GM18858 (cell line): ENCODE measurements around the gene CCDC57.

Experiments used
- ATAC-seq: cut with Tn5 transposase; IDR thresholded peaks from one replicate; pipeline ENCODE4 v1.9.1; 2021; ENCODE audit not compliant: unreplicated experiment

Gene CCDC57

DNA sequence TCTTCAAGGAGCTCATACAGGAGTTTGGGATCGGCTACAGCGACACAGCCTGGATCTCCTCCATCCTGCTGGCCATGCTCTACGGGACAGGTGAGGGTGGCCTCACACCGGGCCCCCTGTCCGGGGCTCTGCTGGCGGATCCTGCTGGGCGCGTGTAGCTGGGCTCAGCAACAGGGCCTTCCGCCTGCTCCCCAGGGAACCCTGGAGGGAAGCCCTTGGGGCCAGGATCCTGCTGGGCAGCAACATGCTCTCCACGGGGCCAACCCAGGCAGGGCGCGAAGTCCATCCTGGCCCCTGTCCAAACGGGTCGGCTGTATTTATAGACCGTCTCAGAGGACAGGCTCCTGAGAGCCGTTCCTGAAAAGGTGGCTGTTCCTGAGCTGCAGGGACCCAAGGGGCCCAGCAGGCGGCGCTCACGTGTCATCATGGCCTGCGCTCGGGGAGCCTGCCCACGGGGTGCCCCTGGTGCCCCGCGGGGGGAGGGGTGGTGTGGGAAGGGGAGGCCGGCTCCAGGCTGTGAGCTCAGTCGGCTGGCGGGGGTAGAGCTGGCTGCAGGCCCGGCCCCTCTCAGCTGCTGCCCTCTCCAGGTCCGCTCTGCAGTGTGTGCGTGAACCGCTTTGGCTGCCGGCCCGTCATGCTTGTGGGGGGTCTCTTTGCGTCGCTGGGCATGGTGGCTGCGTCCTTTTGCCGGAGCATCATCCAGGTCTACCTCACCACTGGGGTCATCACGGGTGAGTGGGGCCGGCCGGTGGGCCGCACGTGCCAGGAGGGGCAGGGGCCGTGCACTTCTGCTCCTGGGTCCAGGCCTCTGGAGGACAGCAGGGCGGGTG, 23.7 kb upstream of the CCDC57 start:
- no peak for ATAC-seq

DNA sequence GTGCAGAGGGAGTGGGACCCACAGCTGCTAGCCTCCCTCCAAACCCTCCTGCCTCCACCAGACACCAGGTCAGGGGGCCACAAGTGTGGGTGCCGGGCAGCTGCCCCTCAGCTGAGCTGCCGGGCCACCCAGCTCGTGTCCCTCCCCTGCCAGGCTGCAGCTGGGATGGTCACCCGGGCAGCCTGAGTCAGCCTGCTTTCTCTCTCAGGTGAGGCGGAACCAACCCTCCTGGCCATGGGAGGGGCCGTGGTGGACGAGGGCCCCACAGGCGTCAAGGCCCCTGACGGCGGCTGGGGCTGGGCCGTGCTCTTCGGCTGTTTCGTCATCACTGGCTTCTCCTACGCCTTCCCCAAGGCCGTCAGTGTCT, 23.1 kb upstream of the CCDC57 start:
- ATAC-seq: no peak

DNA sequence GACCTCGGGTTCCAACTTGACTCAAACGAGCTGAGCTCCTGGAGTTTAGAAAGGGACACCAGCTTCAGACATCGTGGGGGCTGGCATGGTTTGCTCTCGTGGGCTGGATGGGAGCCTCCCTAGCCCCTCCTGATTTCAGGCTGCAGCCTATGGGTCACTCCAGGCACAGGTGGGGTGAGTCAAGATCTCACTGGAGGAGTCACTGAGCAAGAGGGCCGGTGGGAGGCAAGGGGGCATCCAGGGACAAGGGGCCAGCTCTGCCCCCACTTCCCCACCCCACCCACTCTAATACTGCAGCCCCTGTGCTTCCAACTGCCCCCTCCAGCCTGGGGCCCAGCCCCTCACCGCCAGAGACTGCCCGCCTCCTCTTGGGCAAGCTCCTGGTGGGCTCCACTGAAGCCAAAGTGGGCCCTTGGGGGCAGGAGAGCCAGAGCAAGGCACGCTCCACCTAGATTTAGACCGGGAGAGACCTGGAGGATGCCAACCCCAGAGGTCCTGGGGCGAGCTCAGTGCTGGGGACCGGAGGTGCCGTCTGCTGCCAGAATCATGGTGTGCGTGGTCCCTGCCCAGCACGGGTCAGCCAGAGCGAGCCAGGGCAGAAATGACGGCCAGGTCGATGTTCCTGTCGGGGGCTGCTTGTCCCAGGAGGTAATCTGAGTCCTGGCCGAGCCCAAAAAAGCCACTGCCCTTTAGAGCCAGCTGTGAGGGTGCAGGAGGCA, 22.6 kb upstream of the CCDC57 start:
- ATAC-seq: no peak

DNA sequence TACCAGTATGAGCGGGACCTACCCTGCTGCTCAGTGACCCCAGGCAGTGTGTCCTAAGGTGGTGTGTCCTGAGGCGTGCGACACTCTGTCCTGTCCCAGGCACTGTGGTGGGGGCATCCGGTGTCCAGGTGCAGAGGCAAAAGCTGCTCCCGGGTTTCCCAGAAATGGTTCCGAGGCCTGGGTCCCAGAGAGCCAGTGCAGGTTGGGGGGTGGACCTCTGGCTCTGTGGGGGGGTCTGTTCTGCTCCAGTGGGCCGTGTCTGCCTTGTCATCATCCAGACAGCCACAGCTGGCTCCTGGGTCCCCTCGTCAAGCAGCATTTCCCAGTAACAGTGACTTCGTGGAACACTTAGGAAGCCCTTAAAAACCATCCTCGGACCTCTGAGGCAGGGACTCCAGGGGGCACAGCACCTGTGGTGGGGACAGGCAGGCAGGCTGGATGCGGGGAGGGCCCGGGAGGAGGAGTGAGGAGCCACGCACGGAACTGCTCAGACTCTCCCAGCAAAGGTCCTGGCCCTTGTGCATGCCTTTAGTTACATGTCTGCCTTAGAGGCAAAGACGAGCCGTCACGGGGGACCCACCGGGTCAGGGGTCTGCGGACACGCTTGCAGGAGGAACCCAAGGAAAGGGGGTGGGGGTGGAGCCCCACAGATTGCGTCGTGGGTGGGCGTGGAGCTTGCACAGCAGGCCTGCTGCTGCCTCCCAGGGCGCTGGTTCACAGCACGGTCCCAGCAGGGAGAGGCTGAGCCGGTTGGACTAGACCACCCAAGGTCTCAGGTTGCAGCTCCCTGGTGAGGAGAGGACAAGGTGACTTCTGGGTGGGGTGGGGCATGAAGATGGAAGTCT, 21.8 kb upstream of the CCDC57 start:
- no peak for ATAC-seq

DNA sequence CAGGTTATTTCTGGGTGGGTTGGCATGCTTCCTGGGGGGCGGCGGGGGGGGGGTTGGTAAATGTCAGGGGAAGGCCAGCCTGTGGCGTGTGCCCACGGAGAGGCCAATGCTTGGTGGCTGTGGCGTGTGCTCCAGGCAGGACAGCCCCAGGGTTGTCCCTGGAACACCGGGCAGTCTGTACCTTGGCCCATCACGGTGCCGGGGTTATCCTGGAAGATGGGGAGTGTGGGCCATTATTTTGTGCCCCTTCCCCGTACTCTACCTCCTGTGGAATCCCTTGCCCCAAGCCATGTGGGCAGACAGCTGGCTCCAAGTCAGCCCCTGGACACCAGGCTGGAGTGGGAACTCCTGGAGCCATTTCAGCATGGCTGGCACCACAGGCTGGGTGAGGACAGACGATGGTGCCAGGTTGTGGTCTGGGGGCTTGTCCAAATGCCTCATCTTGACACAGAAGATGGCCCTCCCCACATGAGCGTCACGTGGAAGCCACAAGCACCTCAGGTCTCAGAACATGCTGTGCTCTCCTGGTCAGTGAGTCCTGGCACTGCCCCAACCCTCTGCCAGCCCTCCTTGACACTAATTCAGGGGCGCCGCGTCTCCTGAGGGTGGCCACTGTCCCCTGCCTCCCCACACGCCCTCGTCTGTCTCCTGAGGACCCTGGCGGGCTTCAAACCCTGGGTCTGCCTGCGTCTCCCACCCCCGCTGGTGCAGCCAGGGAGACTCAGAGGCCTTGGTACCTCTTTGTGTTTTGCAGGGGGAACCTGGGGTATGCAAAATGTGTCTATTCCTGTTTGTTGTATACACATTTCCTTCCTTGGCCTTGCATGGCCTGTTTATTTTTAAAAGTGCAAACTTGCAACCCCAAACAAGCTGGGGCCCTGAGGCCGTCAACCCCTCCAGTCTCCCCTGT, 20.5 kb upstream of the CCDC57 start:
- ATAC-seq: no peak

DNA sequence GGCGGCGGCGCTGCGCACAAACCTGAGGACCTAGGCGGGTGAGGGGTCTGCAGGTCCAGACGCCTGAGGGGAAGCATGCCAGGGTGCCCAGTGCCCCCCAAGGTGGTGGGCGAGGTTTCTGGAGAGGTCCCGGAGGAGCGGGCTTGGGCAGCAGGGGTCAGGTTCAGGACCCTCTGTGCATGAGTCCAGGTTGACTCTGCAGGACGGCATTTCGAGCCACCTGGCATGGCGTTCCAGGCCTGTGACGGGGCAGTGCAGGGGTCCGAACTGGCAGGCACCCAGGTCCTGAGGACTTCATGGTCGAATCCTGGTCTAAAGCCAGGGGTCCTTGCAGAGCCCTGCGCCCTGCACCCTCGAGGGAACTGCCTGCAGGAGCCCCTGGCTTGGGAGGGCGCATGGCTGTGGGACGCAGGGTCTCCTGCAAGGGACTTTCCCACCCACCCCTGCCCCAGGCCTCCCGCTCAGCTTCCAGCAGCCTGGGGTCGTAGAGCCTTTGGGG, 19.7 kb upstream of the CCDC57 start:
- ATAC-seq: no peak

DNA sequence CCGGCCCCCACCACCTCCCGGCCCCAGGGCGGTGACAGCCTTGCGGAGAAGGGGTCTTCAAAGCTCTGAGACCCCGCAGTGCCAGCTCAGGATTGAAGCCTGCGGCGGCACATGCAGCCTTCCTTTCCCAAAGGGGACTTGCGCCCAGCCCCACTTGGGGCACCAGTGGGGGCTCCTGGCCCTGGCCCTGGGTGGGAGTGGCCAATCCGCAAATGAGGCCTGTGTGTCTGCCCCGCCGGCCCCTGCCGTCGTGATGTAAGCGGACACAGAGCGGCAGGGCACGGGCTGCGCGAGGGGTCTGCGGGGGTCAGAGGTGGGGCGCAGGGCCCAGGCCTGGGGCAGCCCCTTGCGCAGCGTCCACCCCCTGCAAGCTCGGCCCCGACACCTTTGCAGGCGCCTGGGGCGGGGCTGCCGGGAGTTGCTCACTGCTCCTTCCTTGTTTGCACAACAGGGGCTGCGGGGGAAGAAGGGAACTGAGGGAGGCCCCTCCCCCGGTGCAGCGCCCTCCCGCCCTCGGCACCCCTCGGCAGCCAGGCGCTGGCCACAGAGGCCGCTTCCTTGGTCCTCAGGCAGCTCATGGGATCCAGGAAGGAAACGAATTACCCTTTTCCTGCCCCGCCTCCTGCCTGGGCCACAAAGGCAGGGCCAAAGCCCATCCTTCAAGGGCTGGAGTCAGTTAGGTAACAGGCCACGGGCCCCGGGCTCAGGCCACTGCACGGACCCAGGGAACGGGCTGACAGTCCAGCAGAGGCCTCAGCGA, 19.1 kb upstream of the CCDC57 start:
- ATAC-seq: no peak

DNA sequence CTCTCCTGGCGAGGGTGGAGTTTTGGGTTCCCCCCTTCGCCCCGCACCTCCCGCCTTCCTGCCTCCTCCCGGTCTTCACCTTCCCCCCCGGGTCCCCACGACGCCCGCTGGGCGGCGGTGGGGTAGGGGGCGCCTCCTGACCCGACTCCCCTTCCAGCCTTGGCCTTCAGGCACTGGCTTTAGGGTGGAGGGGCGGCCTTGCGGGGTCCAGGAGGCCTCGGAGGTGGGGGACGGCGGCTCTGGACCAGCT, 18.6 kb upstream of the CCDC57 start:
- ATAC-seq: no peak

DNA sequence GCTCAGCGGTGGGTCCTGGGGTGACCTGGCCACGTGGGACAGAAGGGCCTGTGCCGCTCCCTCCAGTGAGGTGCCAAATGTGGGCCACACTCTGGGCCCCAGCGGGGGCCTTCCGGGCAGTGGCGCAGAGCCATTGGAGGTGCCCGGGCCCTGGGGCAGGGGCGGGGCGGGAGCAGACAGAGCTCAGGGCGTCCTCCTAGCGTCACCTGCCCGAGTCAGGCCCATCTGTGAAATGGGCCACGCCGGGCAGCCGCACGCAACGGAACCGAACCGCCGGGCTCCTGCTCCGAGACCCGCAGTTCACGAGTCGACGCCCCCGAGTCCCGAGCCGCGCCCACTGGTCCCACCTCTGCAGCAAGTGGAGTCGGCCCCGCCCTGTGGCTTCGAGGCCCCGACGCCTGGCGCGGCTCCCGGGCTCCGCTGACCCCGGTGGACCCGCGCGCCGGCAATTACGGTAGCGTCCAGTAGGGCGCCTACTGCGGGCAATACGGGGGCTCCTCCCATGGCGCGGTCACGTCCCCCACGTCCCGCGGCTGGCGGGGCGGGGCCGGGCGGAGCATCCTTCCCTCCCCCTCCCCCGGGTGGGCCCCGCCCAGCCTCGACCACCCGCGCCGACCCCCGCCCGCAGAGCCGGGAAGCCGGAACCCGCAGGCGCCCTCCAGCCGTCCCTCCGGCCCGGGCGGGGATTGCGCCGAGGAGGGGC, 18.1 kb upstream of the CCDC57 start:
- ATAC-seq: no peak

DNA sequence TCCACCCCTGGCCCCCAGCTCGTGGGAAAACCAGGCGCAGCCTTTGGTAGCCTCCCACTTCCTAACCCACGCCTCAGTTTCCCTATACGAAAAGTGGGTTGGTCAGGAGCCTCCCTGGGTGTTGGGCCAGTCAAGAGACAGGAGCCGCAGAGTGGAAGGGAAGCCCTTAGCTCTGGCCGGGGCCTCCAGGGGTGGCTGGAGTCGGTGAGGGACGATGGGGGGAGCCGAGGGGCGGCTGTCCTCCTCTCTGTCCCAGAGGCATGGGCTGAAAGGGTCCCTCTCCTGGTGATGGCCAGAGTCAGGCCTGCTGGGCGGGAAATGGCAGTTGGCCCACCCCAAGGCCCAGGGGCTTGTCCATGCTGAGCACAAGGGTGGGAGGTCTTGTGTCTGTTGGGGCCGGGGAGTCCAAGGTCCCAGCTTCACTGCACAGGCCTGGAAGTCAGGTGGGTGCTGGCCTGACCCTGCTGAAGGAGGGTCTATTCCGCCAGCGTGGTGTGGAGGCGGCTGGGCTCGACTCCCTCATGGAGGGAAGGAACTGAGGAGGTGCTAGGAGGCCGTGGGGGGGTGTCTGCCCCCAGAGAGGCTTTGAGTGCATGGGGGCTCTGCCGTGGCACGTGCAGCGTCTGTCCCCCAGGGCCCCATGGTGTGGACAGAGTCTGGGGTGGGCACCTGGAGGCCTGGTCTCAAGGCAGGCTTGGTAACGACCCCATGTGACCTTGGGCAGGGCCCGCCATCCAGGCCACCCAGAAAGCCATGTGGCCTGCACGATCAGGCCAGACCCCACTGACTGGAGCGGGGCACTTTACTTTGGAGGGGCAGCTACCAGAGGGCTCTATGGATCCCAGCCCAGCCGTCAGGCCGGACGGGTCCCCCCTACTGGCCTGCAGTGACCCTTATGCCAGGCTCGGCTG, 17.3 kb upstream of the CCDC57 start:
- no peak for ATAC-seq

DNA sequence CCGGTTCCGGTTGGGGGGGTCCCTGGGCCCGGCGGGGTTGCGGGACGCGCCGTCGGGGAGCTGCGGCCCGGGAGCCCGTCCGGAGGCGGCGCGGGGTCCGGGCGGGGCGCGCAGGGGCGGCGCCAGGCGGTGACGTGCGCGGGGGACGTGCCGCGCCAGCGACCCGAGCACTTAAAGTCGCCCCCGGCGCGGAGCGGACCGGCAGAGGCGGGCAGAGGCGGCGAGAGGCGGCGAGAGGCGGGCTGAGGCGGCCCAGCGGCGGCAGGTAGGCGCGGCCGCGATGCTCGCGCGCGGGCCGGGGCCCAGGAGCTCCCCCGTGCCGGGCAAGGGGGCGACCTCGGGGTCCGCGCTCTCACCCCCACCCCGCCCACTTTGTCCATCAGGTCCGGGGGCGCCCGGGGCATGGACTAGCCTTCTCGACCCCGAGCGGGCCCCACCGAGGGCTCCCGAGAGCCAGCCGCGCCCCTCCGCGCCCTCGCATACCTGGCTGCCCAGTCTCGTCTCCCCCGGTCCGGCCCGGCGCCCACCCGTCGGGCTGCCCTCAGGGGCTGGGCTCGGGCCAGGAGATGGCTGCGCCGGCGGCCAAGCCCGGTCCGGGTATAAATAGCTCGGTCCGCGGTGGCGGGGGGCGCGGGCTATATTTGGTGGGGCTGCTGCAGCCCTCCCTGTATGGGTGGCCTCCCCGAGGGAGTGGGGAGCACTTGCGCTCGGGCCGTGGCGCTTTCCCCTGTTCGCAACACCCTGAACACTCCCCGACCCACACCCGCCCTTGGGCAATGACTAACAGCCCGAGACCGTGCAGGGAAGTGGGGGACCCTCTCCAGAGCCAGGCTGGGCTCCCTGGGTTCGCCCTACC, 16.4 kb upstream of the CCDC57 start, which contains the start of gene SLC16A3:
TSS of gene SLC16A3 (plus strand) at position 201 of the 856 bp plus-strand sequence. CDS start 6,967 bp downstream, outside the sequence.
- no peak for ATAC-seq

DNA sequence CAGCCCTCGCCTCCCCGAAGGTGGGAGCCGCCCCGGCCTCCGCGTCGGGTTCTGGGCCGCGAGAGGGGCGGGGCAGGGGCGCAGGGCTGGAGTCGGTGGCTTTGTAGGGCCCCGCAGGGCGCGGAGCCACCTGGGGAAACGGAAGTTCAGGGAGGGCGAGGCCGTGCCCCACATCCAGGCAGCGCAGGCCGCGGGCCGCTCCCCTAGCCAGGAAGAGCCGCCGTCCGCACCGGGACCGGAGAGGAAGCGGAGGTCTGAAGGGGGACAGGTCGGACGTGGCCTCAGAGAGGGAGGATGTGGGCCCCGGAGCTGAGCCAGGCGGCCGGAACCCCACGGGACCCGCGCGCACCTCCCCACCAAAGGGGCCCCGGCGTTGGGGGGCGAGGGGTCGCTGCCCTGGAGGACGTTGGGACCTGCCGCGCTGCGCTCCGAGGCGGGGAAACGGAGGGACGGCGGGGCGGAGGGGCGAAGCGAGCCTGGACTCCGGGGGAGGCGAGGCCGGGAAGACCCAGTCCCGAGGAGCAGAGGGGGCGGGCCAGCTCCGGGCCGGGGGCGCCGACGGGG, 15.7 kb upstream of the CCDC57 start:
- ATAC-seq: no peak

DNA sequence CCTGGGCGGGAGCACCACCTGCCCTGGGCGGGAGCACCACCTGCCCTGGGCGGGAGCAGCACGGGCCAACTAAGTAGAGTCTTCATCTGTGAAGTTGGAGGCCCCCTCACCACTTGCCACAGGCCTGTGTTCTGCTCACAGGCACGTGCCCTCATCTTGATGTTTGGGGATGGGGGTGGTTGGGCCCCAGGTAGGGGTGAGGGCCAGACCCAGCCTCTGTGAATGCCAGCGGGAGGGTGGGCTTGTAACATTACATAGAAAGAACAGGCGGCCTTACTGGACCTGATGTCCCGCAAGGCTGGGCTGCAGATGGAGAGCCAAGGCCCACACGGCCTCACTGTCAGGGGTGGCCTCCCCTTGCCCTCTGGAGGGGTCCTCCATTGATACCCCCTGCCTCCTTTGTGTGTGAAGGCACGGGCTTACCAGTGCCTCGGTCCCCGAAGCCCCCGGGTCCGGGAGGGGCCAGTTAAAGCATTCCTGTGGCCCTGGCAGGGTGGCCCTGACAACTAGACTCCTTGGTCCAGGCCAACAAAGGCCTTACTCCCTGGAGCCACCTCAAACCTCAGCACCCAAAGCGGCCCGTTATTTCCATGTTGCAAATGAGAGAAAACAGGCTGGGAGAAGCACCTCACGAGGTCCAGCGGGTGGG, 15.1 kb upstream of the CCDC57 start:
- ATAC-seq: no peak

DNA sequence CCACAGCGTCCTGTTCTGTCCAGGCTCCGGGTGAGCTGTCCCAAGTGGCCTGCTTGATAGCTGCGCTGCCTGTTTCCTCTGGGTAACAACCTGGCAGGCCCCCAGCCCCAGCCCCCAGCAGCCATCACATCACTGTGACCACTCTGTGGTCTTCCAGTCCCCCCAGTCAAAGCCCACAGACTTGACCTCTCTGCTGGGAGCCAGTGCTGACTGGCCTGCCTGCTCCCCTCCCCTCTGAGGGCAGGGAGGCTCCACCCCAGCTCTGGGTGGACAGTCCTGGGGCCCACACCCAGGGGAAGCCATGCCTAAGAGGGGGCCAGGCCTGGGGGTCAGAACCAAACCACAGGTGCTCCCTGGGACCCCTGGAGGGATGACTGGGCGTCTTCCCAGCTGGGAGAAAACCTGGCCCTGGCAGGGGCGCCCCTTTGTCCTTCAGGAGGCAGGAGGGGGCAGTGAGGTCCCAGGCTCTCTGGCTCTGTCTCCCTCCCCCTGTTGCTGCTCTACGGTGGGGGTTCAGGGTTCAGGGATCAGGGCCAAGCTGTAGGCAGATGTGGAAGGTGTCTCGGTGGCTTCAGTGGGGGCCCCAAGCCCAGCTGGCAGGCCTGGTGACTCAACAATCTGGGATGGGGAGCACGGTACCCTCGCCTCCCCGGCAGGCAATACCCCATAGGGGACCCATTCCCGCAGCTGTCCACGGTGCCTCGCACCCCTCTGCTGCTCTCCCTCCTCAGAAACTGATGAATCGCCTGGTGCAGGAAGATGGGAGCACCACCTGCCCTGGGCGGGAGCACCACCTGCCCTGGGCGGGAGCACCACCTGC, 14.4 kb upstream of the CCDC57 start:
- no peak for ATAC-seq

DNA sequence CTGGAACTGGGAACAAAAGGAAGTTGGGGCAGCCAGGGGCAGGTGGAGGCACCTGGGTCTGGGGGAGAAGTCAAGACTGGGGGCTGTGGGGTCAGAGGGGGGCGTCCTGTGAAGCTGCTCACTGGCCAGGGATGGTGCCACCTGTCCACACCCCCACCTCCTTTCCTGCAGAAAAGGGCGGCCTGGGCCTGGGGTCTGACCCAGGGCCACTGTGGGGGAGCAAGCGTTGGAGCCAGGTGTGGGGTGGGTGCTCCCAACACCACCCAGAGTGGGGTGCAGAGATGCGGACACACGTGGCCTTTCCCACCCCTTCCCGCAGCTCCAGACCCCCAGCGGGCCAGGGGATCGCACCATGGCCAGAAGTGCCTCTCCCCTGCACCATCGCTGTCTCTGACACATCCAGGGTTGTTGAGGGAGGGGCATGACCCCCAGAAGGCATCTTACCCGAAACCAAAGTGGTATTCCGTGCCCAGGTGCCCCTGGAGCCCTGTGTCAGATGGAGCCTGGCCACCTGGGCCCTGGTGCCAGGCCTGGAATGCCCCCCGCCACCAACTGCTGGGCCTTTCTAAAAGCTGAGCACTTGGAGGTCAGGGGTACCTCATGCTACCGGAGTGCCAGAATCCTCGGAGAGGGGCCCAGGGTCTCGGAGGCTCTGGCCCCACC, 13.6 kb upstream of the CCDC57 start:
- ATAC-seq: no peak
